Heart right ventricle (tissue), 16 donors: ENCODE data around the gene SPSB1. TPM values are rescaled to one million over a fixed set of nuclear protein-coding genes. Genes with fewer than 3 reads are reported as not detected.

Experiments
- ATAC-seq, 8 donors: fragments of 200-7000 bp; cut with Tn5 transposase; one replicate each; pipeline ENCODE4 v1.9.1; 2020; ENCODE audit warnings: mild to moderate bottlenecking in 8 of 8, moderate library complexity in 8 of 8, moderate number of reproducible peaks in 1 of 8
- DNase-seq, 2 donors: peaks; one replicate each; pipeline ENCODE4 v3.0.0-alpha.2; 2020
- H3K27ac ChIP-seq, 10 donors: fragments of 200-600 bp; sonication (generic) in 2 of 10; one replicate each; pipeline versions ENCODE4 v1.5.0 to v1.8.0; 2020 to 2022; ENCODE audit warnings: mild to moderate bottlenecking in 3 of 10
- H3K27me3 ChIP-seq, 7 donors: fragments of 200-600 bp; one replicate each; pipeline ENCODE4 v1.8.0; 2021 to 2022; ENCODE audit warnings: mild to moderate bottlenecking in 2 of 7
- H3K36me3 ChIP-seq, 9 donors: fragments of 200-600 bp; sonication (generic) in 1 of 9; one replicate each; pipeline versions ENCODE4 v1.5.0 to v1.8.0; 2020 to 2022; ENCODE audit warnings: mild to moderate bottlenecking in 2 of 9
- H3K4me1 ChIP-seq, 9 donors: fragments of 200-600 bp; sonication (generic) in 1 of 9; one replicate each; pipeline versions ENCODE4 v1.5.0 to v1.8.0; 2020 to 2022; ENCODE audit warnings: mild to moderate bottlenecking in 4 of 9
- H3K4me3 ChIP-seq, 10 donors: fragments of 200-600 bp; sonication (generic) in 2 of 10; one replicate each; pipeline versions ENCODE4 v1.5.0 to v1.8.0; 2020 to 2022; ENCODE audit warnings: mild to moderate bottlenecking in 7 of 10, moderate library complexity in 2 of 10
- H3K9me3 ChIP-seq, 11 donors: fragments of 200-600 bp in 10 of 11; sonication (generic) in 2 of 11; one replicate each; pipeline versions ENCODE4 v1.5.0 to v1.8.0; 2013 to 2022; ENCODE audit warnings: mild to moderate bottlenecking in 2 of 11, control low read depth in 1 of 11, moderate library complexity in 1 of 11
- WGBS, 2 donors: extraction: QIAGEN DNeasy Blood & Tissue Kit; methylation state at CpG; one replicate each; pipeline ENCODE4 v1.1.7; 2013; ENCODE audit warnings: inconsistent platforms in 1 of 2; 5-methylcytosine and 5-hydroxymethylcytosine counted together
- intact Hi-C, 10 donors: fragments of 100-400 bp; cut with DNase I; formaldehyde crosslinking; loops; one replicate each; pipeline versions ENCODE4 v1.11.1 to v1.14.2; 2022
- polyA plus RNA-seq, 2 donors: library from polyadenylated mRNA; stranded (reverse); fragments of 200-250 nt; gene quantifications; one replicate each; pipeline ENCODE4 v1.2.3, GENCODE V29; 2013
- total RNA-seq, 10 donors: library from RNA; stranded (reverse); fragmentation: NEBNext Ultra II Directional in 3 of 10; extraction: Animal tissue kit (Norgen Biotek cat#: 25700) in 3 of 10; gene quantifications; one replicate each; pipeline versions ENCODE4 v1.2.1 to v1.2.4, GENCODE V29; 2021 to 2023
- TF ChIP-seq, protein P1 (sequence below), 9 donors: fragments of 200-600 bp; sonication (generic) in 2 of 9; IDR thresholded peaks; one replicate each; pipeline versions ENCODE4 v1.5.0 to v1.8.0; 2021 to 2022; ENCODE audit warnings: antibody characterized with exemption in 9 of 9, mild to moderate bottlenecking in 5 of 9, moderate library complexity in 1 of 9
- donor health status: Arrhythmogenic right ventricular cardiomyopathy.
- donor health status: ischemic (EF 13 %, LVEDD 7.1; RV severe dilation, severe dysfunction).
- donor health status: healthy with polysubstance abuse.
- donor health status: DM: no; HTN: yes; CAD: no.
- donor health status: DM: no; HTN: no; CAD: no.
- donor health status: ischemic (EF 25% LVEDD 6.9; RV normal size, moderate dysfunction).
- donor health status: ischemic (EF 25% LVEDD 5.7; RV mildly dilated, moderate dysfunction).
- donor health status: healthy.
- donor health status: DM: yes; HTN: yes; CAD: no.
- donor health status: Ischemic cardiomyopathy.
- donor health status: ischemic (EF 35%, LVEDD 5.7; RV mildly dilated, moderate dysfunction).
- donor health status: nonischemic (EF 11% LVEDD 7.7; RV severe dilation, severe dysfunction).
- donor health status: DM: yes; HTN: yes; CAD: no.
- donor health status: PGD.
- donor health status: ischemic (EF 29% LVEDD 5.4; RV normal size, mild dysfunction).
- donor health status: nonischemic (EF 23%, LVEDD 6.1; RV moderate dilation, normal function).

The SPSB1 gene
- total and polyA plus RNA-seq, 12 donors: 5.5 to 16.5 (median 8.8) TPM

DNA sequence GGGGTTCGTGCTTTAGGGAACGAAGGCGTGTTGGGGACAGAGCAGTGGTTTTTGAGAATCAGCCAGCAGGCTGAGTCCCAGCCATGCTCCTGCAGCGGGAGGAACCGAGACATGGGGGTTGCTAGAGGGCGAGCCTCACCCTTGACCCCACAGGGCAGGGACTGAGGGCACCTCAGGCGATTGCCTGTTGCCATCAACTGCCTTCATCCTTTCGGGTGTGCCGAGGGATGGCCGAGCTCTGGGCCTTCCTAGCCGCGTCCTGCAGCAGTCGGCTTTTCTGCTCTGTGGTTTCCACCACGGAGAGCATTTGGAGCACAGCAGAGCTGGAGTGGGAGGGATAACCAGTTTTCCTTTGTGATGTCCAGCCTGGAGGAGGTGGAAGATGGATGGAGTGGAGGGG lies 13.3 kb downstream of the SPSB1 start:
- no peak for DNase-seq
- TF ChIP-seq, protein P1, sequence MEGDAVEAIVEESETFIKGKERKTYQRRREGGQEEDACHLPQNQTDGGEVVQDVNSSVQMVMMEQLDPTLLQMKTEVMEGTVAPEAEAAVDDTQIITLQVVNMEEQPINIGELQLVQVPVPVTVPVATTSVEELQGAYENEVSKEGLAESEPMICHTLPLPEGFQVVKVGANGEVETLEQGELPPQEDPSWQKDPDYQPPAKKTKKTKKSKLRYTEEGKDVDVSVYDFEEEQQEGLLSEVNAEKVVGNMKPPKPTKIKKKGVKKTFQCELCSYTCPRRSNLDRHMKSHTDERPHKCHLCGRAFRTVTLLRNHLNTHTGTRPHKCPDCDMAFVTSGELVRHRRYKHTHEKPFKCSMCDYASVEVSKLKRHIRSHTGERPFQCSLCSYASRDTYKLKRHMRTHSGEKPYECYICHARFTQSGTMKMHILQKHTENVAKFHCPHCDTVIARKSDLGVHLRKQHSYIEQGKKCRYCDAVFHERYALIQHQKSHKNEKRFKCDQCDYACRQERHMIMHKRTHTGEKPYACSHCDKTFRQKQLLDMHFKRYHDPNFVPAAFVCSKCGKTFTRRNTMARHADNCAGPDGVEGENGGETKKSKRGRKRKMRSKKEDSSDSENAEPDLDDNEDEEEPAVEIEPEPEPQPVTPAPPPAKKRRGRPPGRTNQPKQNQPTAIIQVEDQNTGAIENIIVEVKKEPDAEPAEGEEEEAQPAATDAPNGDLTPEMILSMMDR (IDR thresholded peaks at IDR 0.05): no peak
- Histone ChIP-seq H3K36me3 (no peaks in the 10 kb centered on the region), H3K9me3 (no peaks in the 10 kb centered on the region), H3K4me3 (no peak overlapping the region), H3K27me3 (no peaks in the 10 kb centered on the region), H3K27ac (no peak overlapping the region), H3K4me1 (peaks cover 6 to 43% (median 29%) of the 10 kb centered on the region in 9 donors)
- WGBS, 2 donors: 92 to 97% methylated on average over 14 of the region's 14 CpGs
- intact Hi-C loops: no loop called here
- no peak for ATAC-seq

DNA sequence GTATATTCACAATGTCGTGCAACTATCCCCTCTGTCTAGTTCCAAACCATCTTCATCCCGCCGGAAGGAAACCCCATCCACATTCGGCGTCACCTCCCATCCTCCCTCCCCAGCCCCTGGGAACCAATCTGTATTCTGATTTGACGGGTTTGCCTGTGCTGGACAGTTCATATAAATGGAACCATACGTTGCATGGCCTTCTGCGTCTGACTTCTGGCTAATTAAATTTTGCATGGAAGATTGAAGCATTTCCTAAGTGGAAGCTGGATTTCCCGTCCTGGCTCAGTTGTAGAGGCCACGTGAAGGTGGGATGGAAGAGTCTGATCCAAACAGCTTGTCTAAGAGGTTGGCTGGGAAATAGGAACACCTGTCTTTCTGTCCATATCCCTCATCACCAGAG lies 14.6 kb downstream of the SPSB1 start:
- H3K4me1 ChIP-seq: peaks cover 6 to 42% (median 27%) of the 10 kb centered on the region in 9 donors
- ATAC-seq (no peak), DNase-seq (no peak)
- H3K27ac ChIP-seq: no peak overlapping the region
- TF ChIP-seq, protein P1 (IDR thresholded peaks at IDR 0.05): no peak
- intact Hi-C loops: no loop called here
- H3K27me3 ChIP-seq: no peaks in the 10 kb centered on the region
- no peaks in the 10 kb centered on the region for H3K36me3 ChIP-seq
- WGBS, 2 donors: 92 to 94% methylated on average over 10 of the region's 10 CpGs
- H3K4me3 ChIP-seq: no peak overlapping the region
- H3K9me3 ChIP-seq: no peaks in the 10 kb centered on the region

DNA sequence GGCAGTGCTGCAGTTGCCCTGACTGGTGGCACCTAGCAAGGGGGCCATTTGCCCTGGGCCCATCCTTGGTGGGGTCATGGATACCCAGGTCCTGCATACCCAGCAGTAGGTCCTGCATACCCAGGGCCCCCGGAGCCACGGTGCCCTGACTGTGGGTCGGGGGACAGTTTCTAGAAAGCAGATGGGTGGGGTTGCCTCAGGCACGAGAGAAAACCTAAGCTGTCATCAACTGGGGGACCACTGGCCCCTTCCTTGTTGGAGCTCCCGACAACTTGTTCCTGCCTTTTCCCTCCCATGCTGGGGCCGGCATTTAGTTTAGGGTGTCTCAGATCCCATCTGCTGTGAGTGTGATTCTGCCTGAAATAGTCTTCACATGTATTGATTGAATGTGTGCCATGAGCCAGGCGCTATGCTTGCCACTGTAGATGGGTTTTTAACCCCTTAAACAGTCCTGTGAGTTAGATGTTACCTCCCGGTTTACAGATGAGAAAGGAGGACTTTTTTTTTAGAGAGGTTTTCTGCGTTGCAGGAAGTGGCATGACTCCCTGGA lies 15.6 kb downstream of the SPSB1 start:
- intact Hi-C loops: no loop called here
- 87 to 92% methylated on average over 9 of the region's 9 CpGs for WGBS, 2 donors
- H3K4me3 ChIP-seq: no peak overlapping the region

DNA sequence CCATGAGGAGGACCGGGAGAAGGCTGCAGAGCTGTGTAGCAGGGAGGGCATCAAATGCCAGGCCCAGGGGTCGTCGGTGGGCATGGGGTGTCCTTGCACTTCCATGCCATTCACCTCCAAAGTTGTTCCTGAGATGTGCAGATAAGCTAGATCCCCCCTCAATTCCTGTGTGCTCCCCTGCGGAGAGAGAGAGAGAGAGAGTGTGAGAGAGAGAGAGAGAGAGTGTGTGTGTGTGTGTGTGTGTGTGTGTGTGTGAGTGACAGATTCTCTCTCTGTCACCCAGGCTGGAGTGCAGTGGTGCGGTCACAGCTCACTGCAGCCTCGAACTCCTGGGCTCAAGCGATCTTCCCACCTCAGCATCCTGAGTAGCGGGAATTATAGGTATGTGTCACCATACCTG lies 16.4 kb downstream of the SPSB1 start:
- Histone ChIP-seq H3K4me3 (no peak overlapping the region), H3K4me1 (peaks cover 0 to 25% (median 10%) of the 10 kb centered on the region in 9 donors), H3K27me3 (no peaks in the 10 kb centered on the region), H3K9me3 (no peaks in the 10 kb centered on the region), H3K27ac (no peak overlapping the region), H3K36me3 (no peaks in the 10 kb centered on the region)
- TF ChIP-seq, protein P1 (IDR thresholded peaks at IDR 0.05): no peak
- WGBS, 2 donors: 96% methylated on average over 8 of the region's 8 CpGs
- no peak for ATAC-seq
- no peak for DNase-seq
- intact Hi-C loops: no loop called here

More for the DNA sequence above, 15.6 kb downstream of the SPSB1 start:
- H3K27me3 ChIP-seq: no peaks in the 10 kb centered on the region
- TF ChIP-seq, protein P1 (IDR thresholded peaks at IDR 0.05): no peak
- H3K9me3 ChIP-seq: no peaks in the 10 kb centered on the region
- H3K27ac ChIP-seq: no peak overlapping the region
- DNase-seq (no peak), ATAC-seq (no peak)
- H3K36me3 ChIP-seq: no peaks in the 10 kb centered on the region
- peaks cover under 1 to 32% (median 17%) of the 10 kb centered on the region in 9 donors for H3K4me1 ChIP-seq
